Stimulated activated CD8-positive, alpha-beta memory T cell treated with anti-CD3 and anti-CD28 coated beads, Interleukin-15, amount 100 ng/mL, for 4 hours (primary cell): Measurements from ENCODE around the gene KIAA1191.
A peak's percentile ranks its signal among the peaks of the same experiment; 100 is the strongest.

Experiments
- DNase-seq, 2 donors: peaks; one replicate each; pipeline ENCODE4 v3.0.0-alpha.2; 2020; ENCODE audit warnings: low read depth in 2 of 2

Gene KIAA1191

GRCh38 chr5:176365351-176366231 is 4.0 kb upstream of the KIAA1191 start, which contains the start of gene ARL10:
Gene ARL10, plus strand, starts transcription at chr5:176365487. Its CDS starts 77 bp downstream, at chr5:176365564.
- peak; percentile 26 to 35 for DNase-seq

GRCh38 chr5:176364765-176365350 is 3.3 kb upstream of the KIAA1191 start:
- DNase-seq, result no peak

GRCh38 chr5:176362233-176362490 is 598 bp upstream of the KIAA1191 start:
- DNase-seq, result no peak

- no peak for DNase-seq
These were observed 599 bp downstream of the KIAA1191 start for GRCh38 chr5:176360894-176361436.

- no peak for DNase-seq
These were observed 1.9 kb downstream of the KIAA1191 start for GRCh38 chr5:176359658-176360057.

GRCh38 chr5:176356179-176356566 is 5.4 kb downstream of the KIAA1191 start:
- no peak for DNase-seq

GRCh38 chr5:176355400-176356178 is 6.0 kb downstream of the KIAA1191 start:
- no peak for DNase-seq

- DNase-seq, result no peak
These were observed 8.0 kb downstream of the KIAA1191 start for GRCh38 chr5:176353533-176353932.

GRCh38 chr5:176352116-176352878 is 9.3 kb downstream of the KIAA1191 start:
- no peak for DNase-seq

- DNase-seq, result no peak
These were observed 11.1 kb downstream of the KIAA1191 start for GRCh38 chr5:176350416-176350815.

- no peak for DNase-seq
These were observed 18.7 kb downstream of the KIAA1191 start for GRCh38 chr5:176342766-176343458.

- no peak for DNase-seq
These were observed 19.4 kb downstream of the KIAA1191 start for GRCh38 chr5:176342158-176342483.

- no peak for DNase-seq
These were observed 20.0 kb downstream of the KIAA1191 start for GRCh38 chr5:176341325-176342157.

GRCh38 chr5:176339304-176339703 is 22.3 kb downstream of the KIAA1191 start:
- DNase-seq, result no peak

- no peak for DNase-seq
These were observed 23.7 kb downstream of the KIAA1191 start for GRCh38 chr5:176337913-176338312.

GRCh38 chr5:176334031-176334770 is 27.4 kb downstream of the KIAA1191 start:
- DNase-seq, result no peak

- no peak for DNase-seq
These were observed 41.0 kb downstream of the KIAA1191 start for GRCh38 chr5:176320577-176320976.

- no peak for DNase-seq
These were observed 41.6 kb downstream of the KIAA1191 start for GRCh38 chr5:176319827-176320554.
